ENCODE data around the gene DCAF15.
"Not testable (repeated sequence)": the region's sequence is repeated elsewhere in the genome, so short reads cannot be mapped to it uniquely, and the experiment has no call there.

DCAF15 gene, protein sequence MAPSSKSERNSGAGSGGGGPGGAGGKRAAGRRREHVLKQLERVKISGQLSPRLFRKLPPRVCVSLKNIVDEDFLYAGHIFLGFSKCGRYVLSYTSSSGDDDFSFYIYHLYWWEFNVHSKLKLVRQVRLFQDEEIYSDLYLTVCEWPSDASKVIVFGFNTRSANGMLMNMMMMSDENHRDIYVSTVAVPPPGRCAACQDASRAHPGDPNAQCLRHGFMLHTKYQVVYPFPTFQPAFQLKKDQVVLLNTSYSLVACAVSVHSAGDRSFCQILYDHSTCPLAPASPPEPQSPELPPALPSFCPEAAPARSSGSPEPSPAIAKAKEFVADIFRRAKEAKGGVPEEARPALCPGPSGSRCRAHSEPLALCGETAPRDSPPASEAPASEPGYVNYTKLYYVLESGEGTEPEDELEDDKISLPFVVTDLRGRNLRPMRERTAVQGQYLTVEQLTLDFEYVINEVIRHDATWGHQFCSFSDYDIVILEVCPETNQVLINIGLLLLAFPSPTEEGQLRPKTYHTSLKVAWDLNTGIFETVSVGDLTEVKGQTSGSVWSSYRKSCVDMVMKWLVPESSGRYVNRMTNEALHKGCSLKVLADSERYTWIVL

DNA sequence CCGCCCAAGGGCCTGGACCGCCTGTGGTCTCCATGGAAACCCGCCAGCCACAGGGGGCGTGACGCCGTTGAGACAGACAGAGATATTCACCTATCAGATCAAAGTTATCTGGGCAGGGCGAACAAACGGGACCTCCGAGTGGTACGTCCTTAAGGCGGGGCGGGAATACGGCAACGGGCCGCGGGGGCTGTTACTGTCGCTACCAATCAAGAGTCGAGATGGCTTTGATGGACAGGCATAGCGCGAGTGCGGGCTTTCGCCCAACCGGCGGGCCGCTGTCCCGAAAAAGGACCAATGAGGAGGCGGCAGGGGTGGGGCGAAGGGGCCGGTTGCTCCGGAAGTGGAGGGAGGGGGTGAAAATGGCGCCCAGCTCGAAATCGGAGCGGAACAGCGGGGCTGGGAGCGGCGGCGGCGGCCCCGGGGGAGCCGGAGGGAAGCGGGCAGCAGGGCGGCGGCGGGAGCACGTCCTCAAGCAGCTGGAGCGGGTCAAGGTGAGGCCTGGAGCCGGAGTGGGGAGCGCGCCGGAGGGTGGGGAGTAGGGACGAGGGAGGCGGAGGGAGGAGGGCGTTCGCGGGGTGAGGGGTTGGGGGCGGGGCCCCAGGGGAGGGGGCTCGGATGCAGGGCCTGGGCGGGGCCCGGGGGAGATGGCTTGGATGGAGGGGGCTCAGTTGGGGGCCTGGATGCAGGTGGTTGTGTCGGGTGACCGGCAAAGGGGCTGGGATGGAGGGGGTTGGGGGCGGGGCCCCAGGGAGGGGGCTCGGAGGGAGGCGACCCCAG lies at the start of gene DCAF15:
Gene DCAF15, plus strand, starts transcription at position 356 of the 777 bp plus-strand sequence. Its CDS starts 4 bp downstream, at position 360.
- DNase-seq = peak; percentile 93

DNA sequence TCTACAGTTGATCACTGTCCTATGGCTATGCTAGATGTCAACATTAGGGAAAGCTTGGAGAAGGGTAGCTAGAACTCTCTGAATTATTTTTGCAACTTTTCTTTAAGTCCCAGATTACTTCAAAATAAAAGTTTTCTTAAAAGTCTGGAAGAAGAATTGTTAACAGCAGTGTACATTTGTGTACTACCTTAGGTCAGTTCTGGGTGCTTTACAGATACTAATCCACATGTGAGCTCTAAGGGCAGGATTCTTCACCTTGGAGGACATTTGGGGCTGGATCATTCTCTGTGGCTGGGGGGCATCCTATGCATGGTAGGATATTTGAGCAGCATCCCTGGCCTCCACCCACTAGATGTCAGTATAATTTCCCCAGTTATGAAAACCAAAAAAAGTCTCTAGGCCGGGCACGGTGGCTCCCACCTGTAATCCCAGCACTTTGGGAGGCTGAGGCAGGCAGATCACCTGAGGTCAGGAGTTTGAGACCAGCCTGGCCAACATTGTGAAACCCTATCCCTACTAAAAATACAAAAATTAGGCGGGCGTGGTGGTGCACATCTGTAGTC lies 49.2 kb upstream of the DCAF15 start:
- DNase-seq = no peak

DNA sequence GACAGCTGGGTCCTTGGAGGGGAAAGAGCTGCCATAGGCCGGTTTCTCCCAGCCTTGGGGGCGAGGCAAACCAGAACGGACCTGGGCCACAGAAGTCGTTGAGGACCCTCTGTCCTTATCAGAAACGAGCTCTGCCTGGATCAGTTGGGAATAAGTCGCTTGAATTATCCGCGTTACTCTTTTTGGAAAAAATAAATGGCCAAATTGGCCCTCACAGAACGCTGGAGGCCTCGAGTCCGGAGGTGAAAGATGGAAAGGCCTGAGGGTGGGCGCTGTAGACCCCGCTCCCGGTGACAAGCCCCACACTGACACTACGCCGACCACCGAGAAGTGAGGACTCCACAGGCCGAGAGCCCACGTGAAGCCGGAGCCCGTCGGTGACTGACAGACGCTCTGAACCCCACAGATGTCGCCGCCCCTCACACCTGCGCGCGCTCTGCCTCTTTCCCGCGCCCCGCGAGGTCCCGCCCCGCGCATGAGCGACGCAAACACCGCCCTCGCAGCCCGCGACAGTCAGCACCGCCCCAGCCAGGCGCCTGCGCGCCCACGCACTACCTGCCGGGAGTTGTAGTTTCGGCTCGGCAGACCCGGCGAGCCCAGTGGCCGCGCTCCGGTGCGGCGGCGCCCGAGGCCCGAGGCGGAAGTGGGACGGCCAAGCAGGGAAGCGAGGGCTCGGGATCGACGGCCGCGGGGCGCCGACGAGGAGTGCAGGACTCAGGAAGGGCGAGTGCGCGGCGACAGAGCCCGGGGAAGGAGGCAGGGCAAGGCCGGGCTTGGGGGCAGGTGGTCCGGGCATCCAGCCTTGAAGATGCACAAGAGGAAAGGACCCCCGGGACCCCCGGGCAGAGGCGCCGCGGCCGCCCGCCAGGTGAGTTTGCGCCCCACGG lies 46.4 kb upstream of the DCAF15 start, which contains the start of the genes BRME1 and CC2D1A:
Gene BRME1, minus strand, starts transcription at position 484 of the 887 bp plus-strand sequence. CDS start 1,225 bp downstream, outside the sequence.
Gene CC2D1A, plus strand, starts transcription at position 568 of the 887 bp plus-strand sequence. Its CDS starts 241 bp downstream, at position 809.
- peak; percentile 57 for DNase-seq

DNA sequence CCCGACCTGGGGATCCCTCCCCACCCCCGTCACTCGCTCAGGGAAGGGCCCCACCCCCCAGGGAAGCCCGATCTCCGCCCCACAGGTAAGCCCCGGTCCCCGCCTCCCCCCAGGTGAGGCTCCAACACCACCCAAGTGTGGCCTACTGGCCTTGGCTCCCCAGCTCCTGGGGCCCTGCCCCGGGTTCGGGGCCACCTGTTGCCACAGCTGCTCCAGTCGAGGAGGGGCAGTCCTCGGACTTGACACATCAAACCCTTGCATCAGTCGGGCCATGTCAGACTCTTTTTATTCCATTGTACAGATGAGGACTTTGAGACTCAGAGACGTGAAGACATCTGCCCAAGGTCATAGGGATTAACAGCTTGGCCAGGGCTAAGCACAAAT lies 45.8 kb upstream of the DCAF15 start:
- DNase-seq = no peak

DNA sequence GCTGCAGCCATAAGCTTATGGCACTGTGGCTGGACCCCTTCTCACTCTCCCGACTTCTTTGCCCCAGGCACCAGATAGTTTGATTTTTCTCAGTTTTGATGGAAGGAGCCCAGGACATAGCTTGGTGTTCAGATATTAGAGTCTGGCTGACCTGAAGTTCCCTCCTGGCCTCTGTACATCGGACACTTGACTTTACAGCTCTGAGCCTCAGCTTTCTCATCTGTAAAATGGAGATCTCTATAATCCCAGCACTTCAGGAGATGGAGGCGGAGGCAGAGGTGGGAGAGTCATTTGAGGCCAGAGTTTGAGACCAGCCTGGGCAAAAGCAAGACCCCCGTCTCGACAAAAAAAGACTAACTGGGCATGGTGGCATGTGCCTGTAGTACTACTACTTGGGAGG lies 45.4 kb upstream of the DCAF15 start:
- DNase-seq = no peak

DNA sequence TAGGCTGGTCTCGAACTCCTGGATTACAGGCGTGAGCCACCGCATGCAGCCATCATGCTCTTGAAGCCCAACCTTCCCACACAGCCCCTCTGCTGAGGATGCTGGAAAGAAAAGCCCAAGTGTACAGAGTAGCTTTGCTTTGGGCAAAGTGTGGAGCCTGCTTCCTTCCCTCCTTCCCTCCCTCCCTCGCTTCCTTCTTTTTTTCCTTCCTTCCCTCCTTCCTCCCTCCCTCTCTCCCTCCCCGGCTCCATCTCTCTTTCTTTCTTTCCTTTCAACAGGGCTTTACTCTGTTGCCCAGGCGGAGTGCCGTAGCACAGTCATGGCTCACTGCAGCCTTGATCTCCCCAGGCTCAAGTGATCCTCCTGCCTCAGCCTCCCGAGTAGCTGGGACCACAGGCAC lies 43.6 kb upstream of the DCAF15 start:
- DNase-seq = no peak

DNA sequence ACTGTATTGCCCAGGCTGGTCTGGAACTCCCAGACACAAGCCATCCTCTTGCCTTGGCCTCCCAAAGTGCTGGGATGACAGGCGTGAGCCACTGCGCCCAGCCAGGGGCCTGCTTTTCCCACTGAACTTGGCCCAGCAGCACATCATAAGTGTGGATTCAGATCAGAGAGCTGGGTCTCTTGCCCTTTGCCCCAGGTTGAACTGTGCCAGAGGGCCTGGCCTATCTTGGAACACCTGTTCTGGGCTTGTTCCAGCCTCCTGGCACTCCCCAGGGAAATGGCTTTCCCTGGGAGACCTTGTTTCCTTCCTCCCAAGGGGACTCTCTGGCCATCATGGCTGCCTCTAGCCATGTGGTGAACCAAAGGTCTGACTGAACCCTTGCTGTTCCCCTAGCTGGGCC lies 42.9 kb upstream of the DCAF15 start:
- DNase-seq = no peak

DNA sequence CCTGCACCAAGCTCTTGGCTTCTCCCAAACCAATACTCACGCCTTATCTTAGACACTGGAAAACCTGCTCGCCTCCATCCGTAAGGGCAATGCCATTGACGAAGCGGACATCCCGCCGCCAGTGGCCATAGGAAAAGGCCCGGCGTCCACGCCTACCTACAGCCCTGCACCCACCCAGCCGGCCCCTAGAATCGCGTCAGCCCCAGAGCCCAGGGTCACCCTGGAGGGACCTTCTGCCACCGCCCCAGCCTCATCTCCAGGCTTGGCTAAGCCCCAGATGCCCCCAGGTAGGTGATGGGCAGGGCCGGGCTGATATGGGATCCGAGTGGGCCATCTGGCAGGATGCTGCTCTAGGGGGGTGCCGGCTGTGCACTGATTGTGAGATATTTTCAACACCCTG lies 39.0 kb upstream of the DCAF15 start:
- no peak for DNase-seq

DNA sequence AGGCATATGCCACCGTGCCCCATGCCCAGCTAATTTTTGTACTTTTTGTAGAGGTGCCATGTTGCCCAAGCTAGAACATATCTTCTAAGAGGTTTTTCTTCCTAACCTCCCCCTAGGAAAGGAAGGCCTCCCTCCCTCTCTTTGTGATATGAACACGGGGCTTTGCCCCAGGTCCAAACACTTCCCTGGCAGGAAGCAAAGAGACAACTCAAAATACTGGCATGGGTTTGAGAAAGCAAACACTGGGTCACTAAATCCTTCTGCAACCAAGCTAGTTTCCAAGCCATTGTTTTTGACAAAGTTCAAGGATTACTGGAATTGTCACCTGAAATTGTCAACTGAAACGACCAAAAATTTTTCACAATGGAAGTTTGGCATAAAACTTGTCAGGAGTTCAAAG lies 37.5 kb upstream of the DCAF15 start:
- DNase-seq = no peak

DNA sequence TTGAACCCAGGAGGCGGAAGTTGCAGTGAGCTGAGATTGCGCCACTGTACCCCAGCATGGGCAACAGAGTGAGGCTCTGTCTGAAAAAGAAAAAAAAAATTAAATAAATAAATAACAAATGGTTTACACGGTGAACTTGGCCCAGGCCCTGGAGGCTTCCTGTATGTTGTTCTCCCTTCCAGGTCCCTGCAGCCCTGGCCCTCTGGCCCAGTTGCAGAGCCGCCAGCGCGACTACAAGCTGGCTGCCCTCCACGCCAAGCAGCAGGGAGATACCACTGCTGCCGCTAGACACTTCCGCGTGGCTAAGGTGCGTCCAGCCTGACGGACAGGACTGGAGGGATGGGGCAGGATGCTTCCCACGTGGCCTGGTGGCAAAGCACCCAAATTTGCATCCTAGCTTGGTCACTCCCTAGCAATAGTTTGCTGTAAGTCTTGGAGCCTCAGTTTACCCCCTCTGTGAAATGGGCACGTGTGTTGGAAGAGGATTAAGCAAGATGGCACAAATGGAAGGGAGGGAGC lies 34.4 kb upstream of the DCAF15 start:
- no peak for DNase-seq

DNA sequence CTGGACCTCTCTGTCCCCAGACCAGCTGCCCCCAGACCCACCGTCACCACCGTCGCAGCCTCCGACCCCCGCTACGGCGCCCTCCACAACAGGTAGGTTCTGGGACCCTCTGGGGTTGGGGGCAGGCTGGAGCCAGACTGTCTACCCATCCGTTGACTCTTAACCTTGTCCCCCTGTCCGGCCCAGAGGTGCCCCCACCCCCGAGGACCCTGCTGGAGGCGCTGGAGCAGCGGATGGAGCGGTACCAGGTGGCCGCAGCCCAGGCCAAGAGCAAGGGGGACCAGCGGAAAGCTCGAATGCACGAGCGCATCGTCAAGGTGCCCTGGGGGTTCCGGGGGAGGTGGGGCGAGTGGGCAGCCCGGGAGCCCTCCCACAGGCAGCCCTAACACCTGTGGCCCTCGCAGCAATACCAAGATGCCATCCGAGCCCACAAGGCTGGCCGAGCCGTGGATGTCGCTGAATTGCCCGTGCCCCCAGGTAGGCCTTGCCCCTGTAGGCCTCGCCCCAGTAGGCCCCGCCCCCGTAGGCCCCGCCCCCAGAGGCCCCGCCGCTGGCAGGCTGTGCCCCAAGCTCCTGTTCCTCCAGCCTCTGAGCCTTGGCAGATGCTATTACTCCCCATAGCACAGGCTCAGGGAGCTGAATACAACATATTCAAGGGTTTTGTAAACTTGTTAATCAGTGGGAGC lies 33.4 kb upstream of the DCAF15 start:
- no peak for DNase-seq

DNA sequence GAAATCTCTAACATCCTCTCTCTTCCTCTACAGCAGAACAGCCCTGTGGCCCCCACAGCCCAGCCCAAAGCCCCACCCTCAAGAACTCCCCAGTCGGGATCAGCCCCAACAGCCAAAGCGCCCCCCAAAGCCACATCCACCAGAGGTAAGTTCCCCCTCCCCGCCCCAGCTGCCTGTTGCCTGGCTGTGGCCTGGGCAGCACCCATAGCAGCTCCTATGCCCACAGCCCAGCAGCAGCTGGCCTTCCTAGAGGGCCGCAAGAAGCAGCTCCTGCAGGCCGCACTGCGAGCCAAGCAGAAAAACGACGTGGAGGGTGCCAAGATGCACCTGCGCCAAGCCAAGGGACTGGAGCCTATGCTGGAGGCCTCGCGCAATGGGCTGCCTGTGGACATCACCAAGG lies 31.8 kb upstream of the DCAF15 start:
- no peak for DNase-seq

DNA sequence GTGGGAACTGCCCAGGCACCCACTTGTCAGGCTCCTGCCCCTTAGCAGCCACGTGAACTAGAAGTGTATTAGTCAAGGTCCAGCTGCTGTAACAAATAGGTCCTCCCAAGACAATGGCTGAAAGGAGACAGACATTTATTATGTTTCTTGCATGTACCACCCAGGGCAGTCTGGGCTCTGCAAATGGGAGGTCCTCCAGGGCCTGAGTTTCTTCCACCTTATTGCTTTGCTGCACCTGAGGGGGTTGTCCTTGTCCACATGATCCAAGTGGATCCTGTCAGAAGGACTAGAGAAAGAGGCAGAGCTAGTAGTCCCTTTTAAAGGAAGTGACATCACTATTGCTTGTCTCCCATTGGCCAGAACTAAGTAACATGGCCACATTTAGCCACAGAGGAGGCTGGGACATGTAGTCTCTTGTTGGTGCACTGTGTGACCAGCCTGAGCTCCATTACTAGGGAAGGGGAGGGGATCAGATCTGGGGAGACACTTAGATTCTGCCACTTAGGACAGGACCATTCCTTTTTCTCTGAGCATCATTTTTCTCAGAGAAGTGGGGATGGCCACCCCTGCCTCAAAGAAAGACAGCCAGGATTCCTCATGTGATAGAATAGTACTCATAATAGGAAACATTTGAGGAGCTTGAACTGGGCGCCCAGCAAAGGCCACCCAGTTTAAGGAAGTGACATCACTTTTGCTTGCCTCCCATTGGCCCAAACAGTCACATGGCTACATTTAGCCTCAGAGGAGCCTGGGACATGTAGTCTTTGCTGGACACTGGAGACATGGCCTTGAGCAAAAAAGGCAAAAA lies 31.2 kb upstream of the DCAF15 start:
- DNase-seq = peak; percentile 13

DNA sequence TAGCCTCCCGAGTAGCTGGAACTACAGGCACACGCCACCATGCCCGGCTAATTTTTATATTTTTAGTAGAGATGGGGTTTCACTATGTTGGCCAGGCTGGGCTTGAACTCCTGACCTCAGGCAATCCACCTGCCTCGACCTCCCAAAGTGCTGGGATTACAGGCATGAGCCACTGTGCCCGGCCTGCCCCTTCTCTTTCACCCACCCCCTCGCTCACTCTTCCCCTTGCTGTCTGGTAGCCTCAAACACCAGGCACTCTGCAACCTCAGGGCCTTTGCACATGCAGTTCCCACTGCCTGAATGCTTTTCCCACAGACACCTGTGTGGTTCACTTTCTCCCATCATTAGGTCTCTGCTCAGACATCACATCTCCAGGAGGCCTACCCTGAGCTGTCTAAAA lies 30.2 kb upstream of the DCAF15 start:
- not testable (repeated sequence) for DNase-seq

DNA sequence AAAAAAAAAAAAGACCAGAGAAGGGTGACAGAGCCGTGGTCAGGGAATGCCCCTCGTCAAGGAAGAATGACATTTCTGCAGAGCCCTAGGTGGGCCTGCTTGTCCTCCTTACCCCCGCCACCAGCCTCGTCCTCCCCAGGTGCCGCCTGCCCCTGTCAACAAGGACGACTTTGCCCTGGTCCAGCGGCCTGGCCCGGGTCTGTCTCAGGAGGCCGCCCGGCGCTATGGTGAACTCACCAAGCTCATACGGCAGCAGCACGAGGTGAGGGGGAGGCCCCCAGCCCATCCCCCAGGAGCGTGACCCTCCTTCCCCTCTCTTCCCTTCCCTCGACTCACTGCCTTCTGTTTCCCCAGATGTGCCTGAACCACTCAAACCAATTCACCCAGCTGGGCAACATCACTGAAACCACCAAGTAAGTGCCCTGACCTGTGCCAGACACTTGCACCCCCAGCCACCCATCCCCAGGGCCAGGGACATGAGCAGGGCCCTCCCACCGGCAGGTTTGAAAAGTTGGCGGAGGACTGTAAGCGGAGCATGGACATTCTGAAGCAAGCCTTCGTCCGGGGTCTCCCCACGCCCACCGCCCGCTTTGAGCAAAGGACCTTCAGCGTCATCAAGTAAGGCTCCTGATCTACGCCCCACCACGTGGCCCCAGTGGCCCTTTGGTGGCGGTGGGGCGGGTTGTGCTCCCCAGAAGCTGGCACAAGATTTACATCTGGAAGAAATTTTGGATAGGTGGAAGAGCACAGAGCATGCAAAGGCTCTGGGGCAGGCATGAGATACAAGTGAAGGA lies 28.9 kb upstream of the DCAF15 start:
- no peak for DNase-seq

DNA sequence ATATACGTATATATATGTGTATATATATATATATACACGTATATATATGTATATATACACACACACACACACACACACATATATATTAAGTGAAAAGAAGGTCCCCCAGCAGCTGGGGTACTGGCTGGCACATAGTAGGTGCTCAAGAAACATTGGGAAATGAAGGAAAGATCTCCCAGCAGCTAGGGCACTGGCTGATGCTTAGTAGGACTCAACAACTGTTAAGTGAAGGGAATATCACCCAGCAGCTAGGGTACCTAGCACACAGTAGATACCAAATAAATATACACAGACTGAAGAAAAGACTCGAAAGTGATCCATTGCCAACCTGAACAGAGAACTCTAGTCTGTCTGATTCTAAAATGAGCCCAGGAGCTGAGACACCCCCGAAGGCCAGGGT lies 26.3 kb upstream of the DCAF15 start:
- DNase-seq = no peak

DNA sequence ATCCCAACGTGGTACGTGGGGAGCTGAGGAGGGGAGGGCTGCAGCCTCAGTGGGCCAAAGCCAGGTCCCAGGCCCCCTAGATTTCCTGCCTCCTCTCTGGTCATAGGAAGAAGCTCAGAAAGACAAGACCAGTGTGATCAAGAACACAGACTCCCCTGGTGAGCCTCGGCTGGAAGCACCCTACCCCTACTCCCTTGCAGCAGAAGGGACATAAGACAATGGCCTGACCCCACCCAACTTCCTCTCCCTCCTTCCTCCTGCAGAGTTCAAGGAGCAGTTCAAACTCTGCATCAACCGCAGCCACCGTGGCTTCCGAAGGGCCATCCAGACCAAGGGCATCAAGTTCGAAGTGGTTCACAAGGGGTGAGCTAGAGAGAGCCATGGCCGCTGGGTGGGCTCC lies 25.6 kb upstream of the DCAF15 start:
- no peak for DNase-seq

DNA sequence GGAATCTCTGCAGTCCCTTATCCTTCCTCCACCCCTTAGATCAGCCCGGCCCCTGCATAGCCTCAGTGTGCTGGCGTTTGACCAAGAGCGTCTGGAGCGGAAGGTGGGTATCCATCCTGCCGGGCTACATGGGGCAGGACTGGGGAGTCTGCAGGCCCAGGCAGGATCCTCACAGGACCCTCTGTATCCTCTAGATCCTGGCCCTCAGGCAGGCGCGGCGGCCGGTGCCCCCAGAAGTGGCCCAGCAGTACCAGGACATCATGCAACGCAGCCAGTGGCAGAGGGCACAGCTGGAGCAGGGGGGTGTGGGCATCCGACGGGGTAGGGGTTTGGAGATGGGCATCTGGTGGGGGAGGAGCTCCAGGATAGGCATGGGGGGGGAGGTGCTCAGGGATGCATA lies 23.0 kb upstream of the DCAF15 start:
- no peak for DNase-seq

DNA sequence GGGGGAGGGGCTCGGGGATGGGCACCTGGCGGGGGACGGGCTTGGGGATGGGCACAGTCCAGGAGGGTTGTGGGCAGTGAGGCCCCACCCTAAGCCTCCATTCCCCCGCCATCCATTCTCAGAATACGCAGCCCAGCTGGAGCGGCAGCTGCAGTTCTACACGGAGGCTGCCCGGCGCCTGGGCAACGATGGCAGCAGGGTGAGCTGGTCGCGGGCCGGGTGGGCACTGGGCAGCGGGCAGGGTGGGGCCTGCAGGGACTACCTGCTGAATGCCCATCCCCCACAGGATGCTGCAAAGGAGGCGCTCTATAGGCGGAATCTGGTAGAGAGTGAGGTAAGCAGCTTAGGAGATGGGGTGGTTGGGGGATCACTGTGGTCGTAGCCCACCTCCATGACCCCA lies 22.4 kb upstream of the DCAF15 start:
- DNase-seq = no peak

DNA sequence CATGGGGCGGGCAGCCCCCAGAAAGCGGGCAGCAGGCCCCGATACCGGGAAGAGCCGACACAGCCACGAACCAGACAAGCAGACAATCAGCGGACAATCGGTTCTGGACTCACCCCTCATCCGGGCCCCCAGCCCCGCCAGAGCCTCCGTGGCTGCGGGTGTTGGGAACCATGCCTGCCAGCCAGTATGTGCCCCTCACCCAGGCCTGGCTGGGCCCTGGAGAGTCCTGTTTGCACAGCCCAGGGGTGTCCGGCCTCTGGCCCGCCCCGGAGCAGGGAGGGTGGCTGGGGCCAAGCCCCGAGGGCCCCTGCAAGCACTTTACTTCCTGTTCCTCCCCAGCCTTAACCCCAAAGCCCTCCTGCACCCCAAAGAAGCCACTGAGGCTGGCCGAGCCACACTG lies 21.9 kb upstream of the DCAF15 start:
- DNase-seq = no peak

Data from NCI-H2029 treated with DMSO at 0.1 percent for 48 hours (cell line).